Testis (tissue), 2 donors: ENCODE results near the gene WT1.
"Not testable (repeated sequence)": the region's sequence is repeated elsewhere in the genome, so short reads cannot be mapped to it uniquely, and the experiment has no call there.

Experiments
- CTCF ChIP-seq, 3 experiments: fragments of 450-650 bp in 2 of 3; fragments of 200-600 bp in 1 of 3; sonication (generic) in 1 of 3; IDR thresholded peaks; one replicate each; pipeline ENCODE4 v1.5.1; 2016 to 2019; ENCODE audit warnings: antibody characterized with exemption in 3 of 3, mild to moderate bottlenecking in 2 of 3, moderate library complexity in 1 of 3
- POLR2A ChIP-seq: fragments of 450-650 bp; IDR thresholded peaks from one replicate; pipeline ENCODE4 v1.6.1; 2017; ENCODE audit warnings: antibody characterized with exemption, mild to moderate bottlenecking, moderate library complexity

GRCh38 chr11:32369987-32370386, 65.4 kb downstream of the WT1 start:
- not testable (repeated sequence) for TF ChIP-seq POLR2A; CTCF (IDR thresholded peaks at IDR 0.05)
